Neural progenitor cell (in vitro differentiated cells): ENCODE data around the gene RALB.

Source experiments
- EZH2 ChIP-seq: fragments of 200-600 bp; sonication (generic); IDR thresholded peaks from 2 replicates; pipeline ENCODE4 v1.6.1; 2017; ENCODE audit warnings: antibody characterized with exemption, mild to moderate bottlenecking, moderate library complexity
- TF ChIP-seq, protein P1 (sequence below): fragments of 200-600 bp; sonication (generic); IDR thresholded peaks from 2 replicates; pipeline ENCODE4 v1.5.1; 2017; ENCODE audit warnings: antibody characterized with exemption, mild to moderate bottlenecking

DNA sequence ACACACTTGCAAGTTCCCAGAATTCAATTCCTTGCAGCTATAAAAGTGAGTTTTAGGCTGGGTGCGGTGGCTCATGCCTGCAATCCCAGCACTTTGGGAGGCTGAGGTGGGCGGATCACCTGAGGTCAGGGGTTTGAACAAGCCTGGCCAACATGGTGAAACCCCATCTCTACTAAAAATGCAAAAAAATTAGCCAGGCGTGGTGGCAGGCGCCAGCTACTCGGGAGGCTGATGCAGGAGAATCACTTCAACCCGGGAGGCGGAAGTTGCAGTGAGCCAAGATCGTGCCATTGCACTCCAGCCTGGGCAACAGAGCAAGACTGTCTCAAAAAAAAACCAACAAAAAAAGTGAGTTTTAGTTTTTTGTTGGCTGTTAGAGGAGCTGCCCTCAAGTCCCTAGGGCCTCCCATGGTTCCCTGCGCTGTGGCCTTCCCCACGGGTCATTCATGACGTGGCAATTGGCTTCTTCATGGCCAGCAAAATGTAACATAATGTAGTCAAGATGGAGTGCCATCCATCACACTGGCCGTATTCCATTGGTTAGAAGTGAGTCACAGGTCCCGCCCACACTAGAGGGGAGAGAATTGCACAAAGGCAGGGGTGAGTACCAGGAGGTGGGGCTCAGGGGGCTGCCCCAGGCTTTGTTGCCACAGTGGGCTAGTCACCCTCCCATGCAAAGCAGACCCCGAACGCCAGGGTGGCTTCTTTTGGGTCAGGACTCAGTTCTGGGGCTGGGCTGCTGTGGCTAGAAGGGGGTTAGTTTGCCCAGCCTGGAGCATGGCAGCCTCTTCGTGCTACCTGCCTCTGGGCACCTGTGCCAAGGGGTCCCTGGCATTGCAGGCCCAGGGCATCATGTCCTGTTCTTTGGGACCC, 55.6 kb downstream of the RALB start:
- TF ChIP-seq, protein P1, sequence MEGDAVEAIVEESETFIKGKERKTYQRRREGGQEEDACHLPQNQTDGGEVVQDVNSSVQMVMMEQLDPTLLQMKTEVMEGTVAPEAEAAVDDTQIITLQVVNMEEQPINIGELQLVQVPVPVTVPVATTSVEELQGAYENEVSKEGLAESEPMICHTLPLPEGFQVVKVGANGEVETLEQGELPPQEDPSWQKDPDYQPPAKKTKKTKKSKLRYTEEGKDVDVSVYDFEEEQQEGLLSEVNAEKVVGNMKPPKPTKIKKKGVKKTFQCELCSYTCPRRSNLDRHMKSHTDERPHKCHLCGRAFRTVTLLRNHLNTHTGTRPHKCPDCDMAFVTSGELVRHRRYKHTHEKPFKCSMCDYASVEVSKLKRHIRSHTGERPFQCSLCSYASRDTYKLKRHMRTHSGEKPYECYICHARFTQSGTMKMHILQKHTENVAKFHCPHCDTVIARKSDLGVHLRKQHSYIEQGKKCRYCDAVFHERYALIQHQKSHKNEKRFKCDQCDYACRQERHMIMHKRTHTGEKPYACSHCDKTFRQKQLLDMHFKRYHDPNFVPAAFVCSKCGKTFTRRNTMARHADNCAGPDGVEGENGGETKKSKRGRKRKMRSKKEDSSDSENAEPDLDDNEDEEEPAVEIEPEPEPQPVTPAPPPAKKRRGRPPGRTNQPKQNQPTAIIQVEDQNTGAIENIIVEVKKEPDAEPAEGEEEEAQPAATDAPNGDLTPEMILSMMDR: no peak
- no peak for TF ChIP-seq EZH2
